Amygdala (tissue), 56 donors: ENCODE data around the gene CSRNP3.
A peak's percentile ranks its signal among the peaks of the same experiment; 100 is the strongest.

Source experiments
- DNase-seq, 56 donors: peaks; one replicate each; lab custom pipeline; 2025; lab: John Stamatoyannopoulos, UW

The CSRNP3 gene

GRCh38 chr2:165536851-165537499 is 67.5 kb downstream of the CSRNP3 start:
- no peak for DNase-seq

- no peak for DNase-seq
These were observed 70.5 kb downstream of the CSRNP3 start for GRCh38 chr2:165539985-165540384.

- no peak for DNase-seq
These were observed 75.4 kb downstream of the CSRNP3 start for GRCh38 chr2:165544897-165545296.

GRCh38 chr2:165547900-165548299 is 78.4 kb downstream of the CSRNP3 start:
- no peak for DNase-seq

- no peak for DNase-seq
These were observed 80.1 kb downstream of the CSRNP3 start for GRCh38 chr2:165549619-165550018.

- DNase-seq, result peak in 1 of 56 donors; percentile 22
These were observed 89.3 kb downstream of the CSRNP3 start for GRCh38 chr2:165558832-165559231.

- DNase-seq, result no peak
These were observed 91.0 kb downstream of the CSRNP3 start for GRCh38 chr2:165560377-165560988.

GRCh38 chr2:165561516-165561915 is 92.0 kb downstream of the CSRNP3 start:
- DNase-seq, result no peak

GRCh38 chr2:165562233-165562632 is 92.7 kb downstream of the CSRNP3 start:
- no peak for DNase-seq

GRCh38 chr2:165563468-165564225 is 94.1 kb downstream of the CSRNP3 start:
- no peak for DNase-seq

GRCh38 chr2:165566008-165566407 is 96.5 kb downstream of the CSRNP3 start:
- DNase-seq, result no peak

GRCh38 chr2:165567273-165567672 is 97.8 kb downstream of the CSRNP3 start:
- no peak for DNase-seq

GRCh38 chr2:165568361-165568760 is 98.9 kb downstream of the CSRNP3 start:
- no peak for DNase-seq

GRCh38 chr2:165571477-165571876 is 102.0 kb downstream of the CSRNP3 start:
- no peak for DNase-seq

- peak in 35 of 56 donors; percentile 1 to 59 (median 19) for DNase-seq
These were observed 102.7 kb downstream of the CSRNP3 start for GRCh38 chr2:165572151-165572550.

- DNase-seq, result peak; percentile 9 to 87 (median 62)
These were observed 104.3 kb downstream of the CSRNP3 start for GRCh38 chr2:165573534-165574461.

GRCh38 chr2:165575044-165575615 is 105.6 kb downstream of the CSRNP3 start:
- no peak for DNase-seq

- DNase-seq, result no peak
These were observed 107.1 kb downstream of the CSRNP3 start for GRCh38 chr2:165576409-165577154.

- DNase-seq, result peak in 4 of 56 donors; percentile 6 to 28 (median 13)
These were observed 112.9 kb downstream of the CSRNP3 start for GRCh38 chr2:165582409-165582808.
